ENCODE data around the gene SPACA7.

SPACA7 gene

GRCh38 chr13:112467236-112467635 lies 91.1 kb downstream of the SPACA7 start:
- no peak for DNase-seq

DNA sequence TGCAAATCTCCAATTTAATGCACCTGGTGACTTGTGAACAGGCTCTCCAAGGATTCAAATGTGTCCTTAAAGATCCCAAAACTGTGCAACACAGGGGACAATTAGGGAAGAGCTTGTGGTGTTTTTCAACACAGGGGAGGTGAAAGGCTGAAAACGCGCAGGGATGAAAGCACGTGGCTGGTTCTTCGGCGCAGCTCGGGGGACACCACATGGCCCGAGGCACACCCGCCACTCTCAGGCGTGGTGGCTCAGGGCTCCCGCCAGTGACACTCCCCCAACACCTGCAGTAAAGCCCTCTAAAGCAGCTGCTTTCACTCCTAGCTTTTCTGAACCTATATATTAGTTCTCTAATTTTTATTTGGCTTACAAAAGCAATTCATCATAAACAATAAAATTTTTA lies 91.9 kb downstream of the SPACA7 start:
- DNase-seq, result no peak

- DNase-seq, result no peak
Measured at GRCh38 chr13:112469071-112469745, 93.1 kb downstream of the SPACA7 start.

GRCh38 chr13:112473818-112474217 lies 97.7 kb downstream of the SPACA7 start:
- no peak for DNase-seq

DNA sequence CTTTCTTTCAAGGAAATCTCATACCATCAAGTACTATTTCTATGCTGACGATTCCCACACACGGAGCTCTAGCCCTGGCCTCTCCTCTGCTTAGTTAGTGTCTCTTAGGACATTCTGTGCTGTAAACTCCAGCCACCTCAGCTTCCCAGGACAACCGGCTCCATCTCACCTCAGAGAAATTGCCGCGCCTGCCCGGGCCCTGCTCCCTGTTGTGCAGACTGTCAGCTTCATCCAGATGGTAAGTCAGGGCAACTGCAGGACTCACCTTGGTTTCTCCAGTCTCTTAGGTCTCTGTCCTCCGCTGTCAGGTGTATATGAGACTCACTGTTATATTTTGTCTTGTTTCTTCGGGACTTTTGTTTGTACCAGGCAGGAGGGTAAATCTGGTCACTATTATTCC lies 98.7 kb downstream of the SPACA7 start:
- DNase-seq, result no peak

GRCh38 chr13:112475889-112476288 lies 99.7 kb downstream of the SPACA7 start:
- DNase-seq, result no peak

- no peak for DNase-seq
Measured at GRCh38 chr13:112477070-112477619, 101.0 kb downstream of the SPACA7 start.

DNA sequence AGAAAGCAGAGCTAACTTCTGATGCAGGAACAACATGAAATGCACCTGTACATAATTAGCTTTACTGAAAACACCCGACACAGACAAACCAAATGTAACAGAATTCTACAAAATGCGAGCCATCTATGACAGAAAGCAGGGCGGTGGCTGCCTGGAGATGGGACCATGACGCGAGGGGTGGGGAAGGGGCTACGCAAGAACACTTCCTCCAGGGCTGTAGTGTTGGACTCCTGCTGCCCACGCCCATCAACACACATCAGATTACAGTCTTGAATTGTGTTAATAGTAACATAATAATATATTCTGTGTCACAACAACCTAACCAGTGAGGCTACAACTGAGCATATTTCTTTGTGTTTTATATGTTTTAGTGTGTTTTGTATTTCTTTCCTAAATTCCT lies 103.2 kb downstream of the SPACA7 start:
- no peak for DNase-seq

DNA sequence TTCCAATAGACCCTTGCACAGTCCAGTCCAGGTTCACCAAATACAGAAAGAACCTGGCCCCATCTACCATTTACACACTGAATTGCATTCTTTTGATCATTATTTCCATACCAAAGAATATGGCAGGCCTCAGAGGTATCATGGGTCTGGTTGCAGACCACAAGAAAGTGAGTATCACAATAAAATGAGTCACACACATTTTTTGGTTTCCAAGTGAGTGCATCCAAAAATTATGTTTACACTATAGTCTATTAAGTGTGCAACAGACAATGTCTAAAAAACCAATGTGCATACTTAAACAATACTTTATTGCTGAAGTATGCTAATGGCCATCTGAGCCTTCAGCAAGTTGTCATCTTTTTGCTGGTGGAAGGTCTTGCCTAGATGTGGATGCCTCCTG lies 105.3 kb downstream of the SPACA7 start:
- DNase-seq, result no peak

- no peak for DNase-seq
Measured at GRCh38 chr13:112483299-112483698, 107.1 kb downstream of the SPACA7 start.

All from CD4-positive, alpha-beta T cell treated with Interleukin-10 for 1 hour (primary cell).